Measurements from ENCODE around the gene PHACTR1. TPM values are rescaled to one million over a fixed set of nuclear protein-coding genes. Genes with fewer than 3 reads are reported as not detected.

The PHACTR1 gene
- total and polyA plus RNA-seq, 2 of the 4 experiments (the other 2 are of a cell fraction) = not detected

DNA sequence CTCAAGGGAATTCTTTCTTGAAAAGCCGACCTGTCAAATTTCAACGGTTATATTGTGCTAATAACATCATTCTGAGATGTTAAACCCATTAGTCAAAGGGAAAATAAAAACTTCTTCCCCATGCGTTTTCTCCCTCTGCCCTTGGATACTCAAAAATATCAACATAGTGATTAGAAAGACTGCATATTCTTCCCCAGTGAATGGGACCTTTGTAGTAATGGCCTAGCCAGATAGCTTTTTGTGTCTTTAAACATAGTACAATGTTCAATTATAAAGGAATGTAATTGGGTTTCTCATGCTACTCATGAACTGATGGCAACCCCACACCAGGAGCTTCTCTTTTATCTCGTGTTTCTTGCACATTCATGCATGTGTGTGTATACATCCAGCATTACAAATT is 69.4 kb downstream of the PHACTR1 start:
- no peak overlapping the region for H2BK15ac ChIP-seq (ENCODE audit: low read depth, low read length)
- no CpG with 5 or more reads among the region's 4 CpGs for WGBS, 2 experiments (ENCODE audit: extremely low coverage in 2 of 2, insufficient read length in 1 of 2)
- H3K36me3 ChIP-seq (ENCODE audit: control insufficient read depth, insufficient read depth, low read length) = no peaks in the 10 kb centered on the region
- H3K4me1 ChIP-seq (ENCODE audit: control insufficient read depth, insufficient read depth, low read length) = no peaks in the 10 kb centered on the region
- ATAC-seq (ENCODE audit: low read depth) (no peak), DNase-seq (no peak)
- no peak overlapping the region for H3K18ac ChIP-seq (ENCODE audit: low read depth, low read length)
- POLR2A ChIA-PET (ENCODE audit: unreplicated experiment) = no interaction called here
- no peaks in the 10 kb centered on the region for H4K20me1 ChIP-seq (ENCODE audit: insufficient read depth, low read length)
- H2BK5ac ChIP-seq (ENCODE audit: low read depth, low read length, poor library complexity, severe bottlenecking) = no peak overlapping the region
- H2AFZ ChIP-seq (replicated peaks; ENCODE audit: low read length, poor library complexity) = no peak overlapping the region
- no peak overlapping the region for H3K23ac ChIP-seq (ENCODE audit: low read depth, low read length)
- H3K9ac ChIP-seq (ENCODE audit: low read depth, low read length) = no peak overlapping the region
- no peak overlapping the region for H4K8ac ChIP-seq (ENCODE audit: low read depth in 2 of 2, low read length in 2 of 2)
- H4K5ac ChIP-seq (ENCODE audit: low read depth, low read length) = no peak overlapping the region
- H4K91ac ChIP-seq (ENCODE audit: insufficient read depth, low read depth, low read length) = no peak overlapping the region
- no peaks in the 10 kb centered on the region for H3K27me3 ChIP-seq (ENCODE audit: control insufficient read depth, insufficient read depth, low read length)
- H2BK20ac ChIP-seq (ENCODE audit: low read depth, low read length) = no peak overlapping the region
- H2BK120ac ChIP-seq (ENCODE audit: low read depth, low read length) = no peak overlapping the region
- H3K9me1 ChIP-seq (ENCODE audit: insufficient read depth, low read length) = no peaks in the 10 kb centered on the region
- intact Hi-C loops (cut with micrococcal nuclease) = no loop called here
- TF ChIP-seq RAD21 (IDR thresholded peaks at IDR 0.05; ENCODE audit: low read length) = no peak
- H3K14ac ChIP-seq (replicated peaks; ENCODE audit: low read depth, low read length) = no peak overlapping the region
- H3K9me3 ChIP-seq (ENCODE audit: control insufficient read depth, insufficient read depth, low read length) = peaks cover 7% of the 10 kb centered on the region; the same call in 1 of the 2 replicates
- dilution Hi-C loops (cut with HindIII; ENCODE audit: low sequenced_read_pairs, unreplicated experiment) = no loop called here
- H2AK9ac ChIP-seq (replicated peaks; ENCODE audit: low read depth, low read length, poor library complexity) = no peak overlapping the region
- H3K4ac ChIP-seq (ENCODE audit: low read depth, low read length) = no peak overlapping the region
- no peak overlapping the region for H2AK5ac ChIP-seq (ENCODE audit: low read depth, low read length)
- BruUV-seq (replicated peaks) = no TSS peak
- in situ Hi-C loops (cut with MboI; ENCODE audit: low sequenced_read_pairs) = no loop called here
- no peak overlapping the region for H3K27ac ChIP-seq (ENCODE audit: insufficient read depth, low read length)
- no peak overlapping the region for H3K56ac ChIP-seq (ENCODE audit: extremely low read depth, insufficient read depth, low read length)
- CTCF ChIA-PET = interaction anchor here (0.7 kb wide), 1 partner anchor 148 kb away, joined by 4 read pairs; no protein-coding TSS in a partner anchor
- H3K79me1 ChIP-seq (ENCODE audit: low read depth in 1 of 2, low read length in 2 of 2) = no peaks in the 10 kb centered on the region
- H3K4me3 ChIP-seq (ENCODE audit: insufficient read depth, low read depth, low read length) = no peak overlapping the region
- no peak overlapping the region for H3K4me2 ChIP-seq (ENCODE audit: low read depth, low read length)
